Germinal center (tissue), 1 donor: ENCODE measurements around the gene EPRS1.

Source experiments
- DNase-seq: peaks from one replicate; pipeline ENCODE4 v3.0.0; 2012; ENCODE audit warnings: mixed read lengths, low spot score

Gene EPRS1

DNA sequence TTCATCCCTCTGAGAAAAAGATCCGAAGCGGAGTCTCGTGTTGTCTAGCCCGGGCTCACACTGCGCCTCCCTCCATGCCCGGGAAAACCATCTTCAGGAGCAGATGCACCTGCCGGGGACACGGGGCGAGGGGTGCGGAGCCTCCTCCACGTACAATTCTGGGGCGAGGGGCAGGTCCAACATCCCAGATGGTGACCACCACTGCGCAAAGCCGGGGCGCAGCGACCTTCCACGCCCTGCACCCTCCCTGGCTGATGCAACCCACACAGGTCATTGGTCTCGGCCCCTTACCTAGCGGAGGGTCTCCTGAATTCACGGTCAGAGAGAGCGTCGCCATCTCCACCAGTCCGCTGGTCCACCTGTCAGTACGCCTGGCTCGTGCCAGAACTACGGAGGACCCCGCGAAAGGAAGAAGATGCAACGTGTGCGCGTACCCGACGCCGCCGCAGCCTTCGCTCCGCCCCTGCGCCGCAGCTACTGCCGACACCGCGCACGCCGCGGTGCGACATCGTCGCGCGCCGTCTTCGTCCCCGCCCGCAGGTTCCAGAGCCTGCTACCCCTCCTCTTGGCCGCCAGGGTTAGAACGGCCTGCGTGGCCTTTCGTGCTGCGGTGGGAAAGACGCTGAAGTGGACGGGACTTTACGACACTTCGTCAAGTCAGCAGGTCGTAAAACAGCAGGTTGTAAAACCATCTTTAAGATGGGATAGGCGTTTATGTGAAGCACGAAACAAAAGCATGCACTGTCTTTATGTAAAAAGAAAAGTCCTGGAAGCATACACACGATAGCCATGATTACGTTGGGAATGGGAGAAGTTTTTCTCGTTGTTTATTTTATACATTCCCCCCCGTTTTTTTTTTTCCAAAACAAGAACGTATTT, at the start of gene EPRS1:
Gene EPRS1, minus strand, starts transcription at position 454 of the 879 bp plus-strand sequence. Its CDS starts 117 bp downstream, at position 337.
- DNase-seq = peak; percentile 94

DNA sequence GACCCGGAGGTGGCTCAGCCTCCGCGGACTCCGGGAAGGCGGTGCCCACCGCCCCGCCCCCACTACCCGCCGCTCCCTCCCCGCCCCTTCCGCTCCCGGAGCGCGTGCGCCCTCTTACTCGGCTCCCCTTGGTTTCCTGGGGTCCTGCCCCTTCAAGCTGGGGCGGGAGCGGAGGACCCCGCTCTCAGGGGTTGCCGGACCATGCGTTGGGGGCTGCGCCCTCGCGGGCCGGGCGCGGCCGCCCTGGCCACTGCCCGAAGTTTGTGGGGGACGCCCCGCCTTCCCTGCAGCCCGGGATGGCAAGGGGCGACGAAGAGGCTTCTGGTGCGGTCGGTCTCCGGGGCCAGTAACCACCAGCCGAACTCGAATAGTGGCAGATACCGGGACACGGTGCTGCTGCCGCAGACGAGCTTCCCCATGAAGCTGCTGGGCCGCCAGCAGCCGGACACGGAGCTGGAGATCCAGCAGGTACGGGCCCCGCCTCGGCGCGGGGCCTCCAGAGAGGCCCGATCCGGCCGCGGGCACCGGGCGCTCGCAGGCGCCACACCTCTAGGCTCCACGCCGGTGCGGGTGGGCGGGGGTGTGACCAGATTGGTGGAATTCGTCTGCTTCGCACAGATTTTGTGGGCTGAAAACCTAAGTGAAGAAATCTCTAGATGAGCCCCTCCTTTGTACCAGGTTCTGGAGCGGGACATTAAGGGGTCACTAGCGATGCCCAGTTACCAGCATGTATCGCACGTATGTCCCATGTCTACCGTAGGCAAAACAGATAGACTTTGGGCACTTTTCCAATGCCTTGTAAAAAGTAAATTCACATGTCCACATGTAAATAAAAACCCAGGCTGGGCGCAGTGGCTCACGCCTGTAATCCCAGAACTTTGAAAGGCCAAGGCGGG, 48.0 kb upstream of the EPRS1 start, which contains the start of gene IARS2:
Gene IARS2, plus strand, starts transcription at position 117 of the 896 bp plus-strand sequence. Its CDS starts 85 bp downstream, at position 202.
- DNase-seq = peak; percentile 93

DNA sequence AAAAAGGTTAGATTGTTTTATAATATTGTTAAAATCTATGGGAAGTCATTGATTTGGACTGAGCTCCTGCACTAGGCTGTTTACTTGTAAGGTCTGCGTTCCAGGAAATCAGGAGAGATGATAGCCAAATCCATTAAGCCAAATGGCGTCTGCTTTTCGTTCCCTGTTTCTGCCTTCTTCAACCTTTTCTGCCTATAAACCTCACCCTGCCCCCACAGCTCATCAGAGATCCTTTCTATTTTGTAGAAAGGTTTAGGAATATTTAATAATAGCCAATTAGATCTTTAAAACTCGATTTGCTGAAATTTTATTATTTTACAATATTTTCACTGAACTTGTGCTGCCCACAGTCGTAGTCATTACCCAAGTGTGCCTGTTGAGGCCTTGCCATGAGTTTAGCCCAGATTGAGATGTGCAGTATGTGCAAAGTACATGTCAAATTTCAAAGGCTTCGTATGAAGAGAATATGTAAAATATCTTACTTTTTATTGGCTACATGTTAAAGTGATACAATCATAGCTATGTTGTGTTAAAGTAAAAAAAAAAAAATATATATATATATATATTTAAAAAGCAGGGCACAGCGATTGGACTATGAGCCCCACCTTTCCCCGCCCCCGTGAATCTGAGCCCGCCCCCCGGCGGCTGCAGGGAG, 47.2 kb upstream of the EPRS1 start:
- peak; percentile 7 for DNase-seq

DNA sequence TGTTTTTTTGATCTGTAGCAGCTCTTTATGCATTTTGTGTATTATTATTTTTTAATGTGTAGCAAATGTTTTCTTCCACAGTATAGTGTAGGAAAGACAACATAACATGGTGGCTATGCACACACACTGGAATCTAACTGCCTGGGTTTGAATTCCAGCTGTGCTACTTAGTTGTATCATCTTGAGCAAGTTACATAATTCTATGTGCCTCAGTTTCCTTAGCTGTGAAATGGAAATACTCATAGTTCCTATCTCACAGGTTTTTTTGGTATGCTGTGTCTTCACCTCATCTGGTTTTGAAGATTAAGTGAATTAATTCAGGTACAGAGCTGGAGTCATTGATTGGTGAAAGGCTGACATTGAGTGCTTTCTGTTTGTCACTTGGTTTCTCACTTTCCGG, 46.4 kb upstream of the EPRS1 start:
- DNase-seq = no peak

DNA sequence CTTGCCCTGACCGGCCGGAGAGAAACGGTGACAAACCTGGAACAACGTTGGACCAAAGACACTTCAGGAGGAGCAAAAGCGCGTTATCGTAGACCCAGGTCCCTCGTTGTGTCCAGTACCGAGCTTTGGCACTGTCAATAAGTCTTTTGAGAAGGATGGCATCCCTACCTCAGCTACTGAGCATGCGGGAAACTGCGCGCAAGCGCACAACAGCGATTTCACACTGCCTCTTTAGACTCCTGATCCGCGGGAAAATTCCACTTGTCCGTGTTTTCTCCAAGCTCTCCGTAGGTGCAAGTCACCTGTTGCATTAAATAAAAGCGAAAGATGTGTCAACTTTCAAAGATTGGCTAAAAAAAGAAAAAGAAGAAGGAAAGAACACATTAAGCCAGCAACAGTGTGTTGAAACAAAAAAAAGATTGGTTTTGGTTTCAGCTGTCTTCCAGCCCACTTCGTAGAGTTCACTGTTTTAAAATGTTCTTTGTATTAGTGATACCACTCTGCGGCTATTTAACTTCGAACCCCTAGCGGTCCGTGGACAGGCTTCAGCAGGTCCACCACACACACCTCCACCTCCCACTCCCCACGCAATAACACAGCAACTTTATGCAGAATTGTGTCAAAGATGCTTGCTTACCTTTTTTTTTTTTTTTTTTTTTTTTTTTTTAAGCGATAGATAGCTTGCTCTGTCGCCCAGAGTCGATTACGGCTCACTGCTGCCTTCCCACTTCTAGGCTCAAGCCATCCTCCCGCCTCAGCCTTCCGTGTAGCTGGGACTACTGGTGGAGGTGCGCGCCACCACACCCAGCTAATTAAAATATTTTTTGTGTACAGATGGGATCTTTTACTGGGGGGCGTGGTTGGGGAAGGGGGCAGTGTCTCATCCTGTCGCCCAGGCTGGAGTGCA, 43.6 kb upstream of the EPRS1 start, which contains the start of gene BPNT1:
Gene BPNT1, minus strand, starts transcription at position 139 of the 907 bp plus-strand sequence. CDS start 9,942 bp downstream, outside the sequence.
- peak; percentile 87 for DNase-seq

DNA sequence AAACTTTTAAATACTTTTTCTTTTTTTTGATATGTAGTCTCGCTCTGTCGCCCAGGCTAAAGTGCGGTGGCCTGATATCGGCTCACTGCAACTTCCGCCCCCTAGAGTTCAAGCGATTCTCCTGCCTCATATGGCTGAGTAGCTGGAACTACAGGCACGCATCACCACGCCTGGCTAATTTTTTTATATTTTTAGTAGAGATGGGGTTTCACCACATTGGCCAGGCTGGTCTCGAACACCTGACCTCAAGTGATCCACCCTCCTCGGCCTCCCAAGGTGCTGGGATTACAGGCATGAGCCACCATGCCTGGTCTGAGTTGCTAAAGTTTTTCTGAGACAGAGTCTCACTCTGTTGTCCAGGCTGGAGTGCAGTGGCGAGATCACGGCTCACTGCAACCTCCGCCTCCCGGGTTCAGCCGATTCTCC, 40.0 kb upstream of the EPRS1 start:
- peak; percentile 36 for DNase-seq

DNA sequence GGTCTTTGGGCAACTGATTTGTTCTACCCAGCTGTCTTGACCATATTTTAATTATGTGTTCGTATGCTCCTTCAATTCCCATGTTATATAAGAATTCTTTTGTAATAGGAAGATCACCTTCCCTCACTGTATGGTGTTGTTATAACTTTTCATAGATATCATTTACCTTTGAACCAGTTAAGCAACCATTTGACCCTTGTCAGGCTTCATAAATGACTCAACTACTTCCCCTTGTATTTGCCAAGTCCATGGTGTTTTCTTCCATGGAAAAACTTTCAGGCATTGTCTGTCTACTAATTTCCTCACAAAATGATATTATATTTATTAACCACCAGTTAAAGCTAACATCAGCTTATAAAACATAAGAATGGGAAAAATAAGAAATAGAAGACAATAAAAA, 38.2 kb upstream of the EPRS1 start:
- no peak for DNase-seq

DNA sequence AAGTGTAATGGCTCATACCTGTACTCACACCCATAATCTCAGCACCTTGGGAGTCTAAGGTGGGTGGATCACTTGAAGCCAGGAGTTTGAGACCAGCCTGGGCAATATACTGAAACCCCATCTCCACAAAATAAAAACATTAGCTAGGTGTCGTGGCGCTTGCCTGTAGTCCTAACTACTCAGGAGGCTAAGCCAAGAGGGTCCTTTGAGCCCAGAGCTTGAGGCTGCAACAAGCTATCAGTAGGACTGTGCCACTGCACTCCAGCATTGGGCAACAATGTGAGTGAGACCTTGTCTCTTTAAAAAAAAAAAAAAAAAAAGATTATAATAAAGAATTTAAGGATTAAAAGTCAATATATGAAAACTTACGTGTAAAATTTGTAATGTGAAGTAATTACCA, 31.6 kb upstream of the EPRS1 start:
- DNase-seq = no peak

DNA sequence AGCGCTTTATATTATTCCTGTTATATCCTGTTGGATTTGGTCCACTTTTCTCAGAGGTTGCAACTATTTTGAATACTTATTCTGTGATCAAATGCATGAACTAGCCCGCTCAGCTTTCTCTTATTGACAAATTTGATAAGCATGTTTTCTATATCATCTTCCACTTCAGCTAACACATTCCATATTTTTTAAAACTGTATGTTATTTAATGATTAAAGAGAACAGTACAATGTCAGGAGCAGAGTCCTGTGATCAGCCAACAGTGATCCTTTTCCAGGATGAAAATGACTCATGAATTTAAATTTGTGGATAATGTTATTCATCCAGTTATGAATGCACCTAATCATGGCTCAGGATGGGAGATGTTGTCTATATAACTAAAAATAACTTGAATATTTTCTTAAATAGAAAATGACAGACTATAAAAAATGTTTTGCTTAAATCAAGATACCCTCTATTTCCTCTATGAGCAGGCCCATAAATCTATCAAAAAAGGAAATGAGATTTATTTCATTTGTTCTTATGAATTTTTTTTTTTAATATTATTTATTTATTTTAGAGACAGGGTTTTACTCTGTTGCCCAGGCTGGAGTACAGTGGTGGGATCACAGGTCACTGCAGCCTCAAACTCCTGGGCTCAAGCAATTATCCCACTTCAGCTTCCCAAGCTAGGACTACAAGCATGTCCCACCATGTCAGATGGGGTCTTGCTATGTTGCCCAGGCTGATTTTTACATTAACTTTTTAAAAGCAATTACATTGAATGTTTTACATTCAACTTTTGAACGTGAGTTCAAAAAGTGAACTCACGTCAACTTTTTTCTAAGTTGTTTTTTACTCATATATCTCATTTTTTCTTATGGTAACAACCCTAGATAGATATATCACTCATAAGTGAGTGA, 30.8 kb upstream of the EPRS1 start:
- DNase-seq = no peak

DNA sequence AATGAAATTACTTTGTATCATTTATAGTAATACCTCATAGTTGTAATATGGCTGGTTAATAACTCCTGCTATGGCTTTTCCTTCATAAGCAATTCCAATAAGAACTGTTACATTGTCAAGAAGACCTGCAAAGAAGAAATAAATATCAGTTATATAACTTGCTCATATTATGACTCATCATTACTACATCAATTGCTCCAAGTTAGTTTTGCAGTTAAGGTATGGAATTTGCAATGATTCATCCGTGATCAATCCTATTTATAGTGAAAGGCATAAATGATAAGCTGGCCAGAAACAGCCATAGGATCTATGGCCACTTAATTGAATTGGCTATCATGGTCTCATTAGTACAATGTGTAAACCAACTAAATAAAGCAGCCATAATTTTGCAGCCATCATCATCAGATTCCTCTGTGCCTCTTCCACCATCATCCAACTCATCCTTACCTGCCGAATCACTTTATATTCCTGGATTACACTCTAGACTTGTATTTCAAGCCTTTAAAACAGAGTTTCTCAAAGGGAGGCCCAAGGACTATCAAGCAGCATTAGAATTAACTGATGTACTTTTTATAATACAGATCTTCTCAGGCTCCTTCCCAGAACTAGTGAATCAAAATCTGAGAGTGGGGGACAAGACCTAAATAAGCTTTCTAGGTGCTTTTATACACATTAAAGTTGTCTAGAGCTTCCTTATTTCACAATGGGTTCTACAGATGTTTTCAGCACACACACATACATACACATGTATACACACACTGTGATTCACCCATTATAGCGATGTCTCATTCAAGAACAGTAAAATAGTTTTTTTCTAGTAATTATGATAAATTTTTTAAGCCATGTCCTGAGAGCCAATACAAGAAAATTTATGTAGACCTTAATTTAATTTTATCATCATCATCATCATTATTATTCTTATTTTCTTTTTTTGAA, 21.2 kb upstream of the EPRS1 start:
- no peak for DNase-seq

DNA sequence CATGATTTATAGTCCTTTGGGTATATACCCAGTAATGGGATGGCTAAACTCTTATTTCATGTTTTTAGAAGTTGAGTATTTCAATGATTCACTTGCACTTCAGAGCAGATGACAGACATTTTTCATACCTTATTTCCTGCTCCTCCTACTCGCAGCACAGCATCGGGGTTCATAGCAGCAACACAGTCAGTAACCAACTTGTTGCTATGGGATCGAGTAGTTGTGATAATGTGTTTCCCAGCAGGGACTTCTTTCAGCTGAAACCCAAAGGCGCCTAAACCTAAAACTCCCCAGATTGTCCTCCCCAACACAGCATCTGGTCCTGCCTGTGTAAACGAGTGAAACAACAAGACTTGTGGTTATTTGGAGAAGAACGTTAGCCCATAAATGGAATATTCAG, 16.3 kb upstream of the EPRS1 start:
- DNase-seq = no peak

DNA sequence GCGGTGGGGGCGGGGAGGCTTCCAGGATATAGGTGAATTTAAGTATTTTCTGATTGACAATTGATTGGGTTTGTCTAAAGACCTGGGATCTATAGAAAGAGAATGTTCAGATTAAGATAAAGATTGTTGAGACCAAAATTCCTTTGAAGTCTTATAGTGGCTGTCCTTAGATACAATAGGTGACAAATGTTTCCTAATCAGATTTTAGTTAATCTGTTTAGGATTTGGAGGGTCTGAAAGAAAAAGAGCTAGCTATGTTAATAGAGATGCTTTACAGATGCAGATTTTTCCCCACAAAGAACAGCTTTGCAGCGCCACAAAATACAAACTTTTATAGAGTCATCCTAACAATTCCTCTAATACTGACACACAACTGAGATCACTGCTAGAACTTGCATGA, 14.6 kb upstream of the EPRS1 start:
- no peak for DNase-seq

DNA sequence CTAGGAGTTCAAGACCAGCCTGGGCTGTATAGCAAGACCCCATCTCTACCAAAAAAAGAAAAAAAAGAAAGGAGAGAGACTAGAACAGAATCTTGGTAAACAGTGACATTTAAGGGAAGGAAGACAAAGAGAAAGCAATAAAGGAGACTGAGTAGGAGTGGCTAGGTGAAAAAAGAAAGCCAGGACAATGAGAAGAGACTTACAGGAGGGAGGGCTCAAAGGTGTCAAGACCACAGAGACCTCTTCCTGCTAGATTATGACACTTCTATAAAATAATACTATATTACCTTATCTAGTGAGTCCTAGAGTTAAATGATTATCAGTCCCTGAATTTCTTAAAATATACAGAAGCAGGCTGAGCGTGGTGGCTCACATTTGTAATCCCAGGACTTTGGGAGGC, 10.1 kb upstream of the EPRS1 start:
- no peak for DNase-seq

DNA sequence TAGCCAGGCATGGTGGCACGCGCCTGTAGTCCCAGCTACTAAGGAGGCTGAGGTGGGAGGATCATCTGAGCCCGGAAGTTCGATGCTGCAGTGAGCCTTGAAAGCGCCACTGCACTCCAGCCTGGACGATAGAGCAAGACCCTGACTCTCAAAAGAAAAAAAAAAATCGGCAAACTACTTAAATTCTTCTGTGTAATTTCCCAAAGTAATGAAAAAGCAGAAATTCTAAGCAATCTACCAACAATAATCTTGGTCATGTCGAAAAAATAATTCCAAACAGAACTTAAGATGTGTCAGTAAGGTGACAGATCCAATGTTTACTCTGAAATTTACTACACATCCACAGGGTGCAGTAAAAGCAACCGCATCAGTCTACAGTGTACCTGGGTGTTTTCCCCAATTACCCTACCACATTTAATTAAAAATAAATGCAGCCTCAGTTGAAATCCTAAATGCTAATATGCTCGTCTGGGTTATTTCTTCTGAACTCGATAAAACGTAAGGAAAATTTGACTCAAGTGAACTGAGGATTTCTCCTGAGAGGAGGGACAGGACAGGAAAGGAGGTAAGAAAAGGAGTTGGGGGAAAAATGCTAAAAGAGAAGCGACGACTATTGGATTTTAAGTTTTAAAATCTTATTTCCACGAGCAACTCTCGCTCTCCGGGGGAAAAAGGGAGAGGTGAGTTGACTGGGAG, 801 bp downstream of the EPRS1 start:
- DNase-seq = peak; percentile 23

DNA sequence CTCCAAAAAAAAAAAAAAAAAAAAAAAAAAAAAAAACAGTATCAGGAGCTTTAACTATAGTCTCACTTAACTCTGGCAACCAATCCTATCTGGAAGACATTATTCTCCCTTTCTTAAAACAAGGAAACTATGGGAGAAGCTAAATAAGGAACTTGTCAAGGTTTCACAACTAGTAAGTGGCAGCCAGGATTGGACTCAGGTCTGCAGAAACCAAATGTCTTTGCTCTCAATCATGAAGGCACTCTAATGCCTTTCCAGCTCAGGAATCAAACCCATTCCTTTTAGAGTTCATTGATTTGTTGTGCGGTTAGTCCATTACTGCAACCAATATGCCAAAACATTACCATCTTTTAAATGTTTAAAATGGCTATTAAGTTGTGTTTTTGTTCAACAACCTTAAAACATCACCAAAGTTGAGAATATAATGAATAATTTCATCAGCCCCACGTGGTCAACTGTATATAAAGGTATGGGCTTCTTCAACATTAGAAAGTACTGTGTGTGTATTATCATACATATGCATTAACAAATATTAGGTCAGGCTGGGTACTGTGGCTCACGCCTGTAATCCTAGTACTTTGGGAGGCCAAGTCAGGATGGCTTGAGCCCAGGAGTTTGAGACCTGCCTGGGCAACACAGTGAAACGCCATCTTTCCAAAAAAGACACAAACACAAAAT, 1.5 kb downstream of the EPRS1 start:
- no peak for DNase-seq

DNA sequence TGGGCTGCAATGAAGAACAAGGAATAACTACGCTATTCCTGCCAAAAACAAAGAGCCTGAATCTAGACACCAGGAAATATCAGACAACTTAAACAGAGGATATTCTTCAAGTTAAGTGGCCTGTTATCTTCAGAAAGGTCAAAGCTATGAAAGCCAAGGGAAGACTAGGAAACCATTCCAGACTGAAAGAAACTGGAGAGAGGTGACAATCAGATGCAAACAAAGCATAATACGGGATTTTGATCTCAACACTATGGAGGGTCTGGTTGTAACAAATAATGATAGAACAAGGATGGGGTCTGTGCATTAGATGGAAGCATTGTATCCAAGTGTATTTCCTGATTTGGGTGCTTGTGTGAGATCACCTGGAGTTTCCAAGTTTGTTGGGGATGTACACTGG, 2.7 kb downstream of the EPRS1 start:
- no peak for DNase-seq

DNA sequence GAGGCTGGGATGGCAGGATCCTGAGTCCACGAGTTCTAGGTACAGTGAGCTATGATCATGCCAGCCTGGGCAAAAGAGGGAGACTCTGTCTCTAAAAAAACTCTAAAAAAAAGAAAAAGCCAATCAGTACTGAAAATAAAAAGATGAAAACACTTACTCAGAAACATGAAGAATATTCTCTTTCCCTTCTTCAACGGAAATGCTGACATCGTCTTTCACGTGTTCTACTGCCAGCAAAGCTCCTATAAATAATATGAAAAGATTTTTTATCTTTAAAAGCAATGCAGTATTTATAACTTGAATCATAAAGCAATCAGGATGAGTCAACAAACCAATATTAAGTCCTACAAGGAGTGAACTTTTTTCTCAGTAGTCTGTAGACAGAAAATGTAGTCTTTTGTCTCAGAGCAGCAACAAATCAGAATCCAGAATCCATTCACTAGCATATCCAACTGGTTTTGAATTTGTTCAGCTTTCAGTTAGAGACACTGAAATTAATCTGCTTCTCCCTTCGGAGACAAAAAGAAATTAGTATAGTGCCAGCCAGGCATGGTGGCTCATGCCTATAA, 6.2 kb downstream of the EPRS1 start:
- DNase-seq = no peak
